Measurements from ENCODE around the gene SDHAF3.

The SDHAF3 gene

DNA sequence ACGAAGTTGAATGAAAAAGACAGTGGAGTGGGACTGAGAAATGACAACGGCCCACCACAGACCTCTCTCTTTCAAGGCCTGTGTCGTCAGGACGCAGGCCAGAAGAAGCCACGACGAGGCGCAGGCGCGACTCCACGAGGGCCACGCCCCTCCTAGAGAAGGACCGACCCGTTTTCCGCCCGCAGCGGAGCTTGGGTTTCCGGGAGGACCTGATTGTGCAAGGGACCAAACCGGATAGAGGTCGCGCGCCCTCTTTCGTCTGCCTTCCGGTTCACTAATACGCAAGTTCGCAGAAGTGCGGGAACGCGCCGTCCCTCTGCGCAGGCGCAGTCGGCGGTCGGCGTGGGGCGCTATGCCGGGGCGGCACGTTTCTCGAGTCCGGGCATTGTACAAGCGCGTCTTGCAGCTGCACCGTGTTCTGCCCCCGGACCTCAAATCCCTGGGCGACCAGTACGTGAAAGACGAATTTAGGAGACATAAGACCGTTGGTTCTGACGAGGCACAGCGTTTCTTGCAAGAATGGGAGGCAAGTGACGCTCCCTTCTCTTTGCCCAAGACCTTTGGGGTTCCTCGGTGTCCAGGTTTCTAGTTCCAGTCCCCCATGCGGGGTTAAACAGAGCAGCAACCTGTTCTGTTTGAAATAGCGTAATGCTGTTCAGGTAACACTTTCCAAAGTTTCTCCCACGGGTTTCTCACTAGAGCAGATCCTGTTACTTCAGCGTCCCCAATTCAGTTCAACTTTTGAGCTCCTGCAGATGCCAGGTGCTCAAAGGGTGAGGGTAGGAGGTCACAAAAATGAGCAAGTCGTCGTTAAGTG lies at the start of gene SDHAF3 (continued):
- TF ChIP-seq, protein P1, sequence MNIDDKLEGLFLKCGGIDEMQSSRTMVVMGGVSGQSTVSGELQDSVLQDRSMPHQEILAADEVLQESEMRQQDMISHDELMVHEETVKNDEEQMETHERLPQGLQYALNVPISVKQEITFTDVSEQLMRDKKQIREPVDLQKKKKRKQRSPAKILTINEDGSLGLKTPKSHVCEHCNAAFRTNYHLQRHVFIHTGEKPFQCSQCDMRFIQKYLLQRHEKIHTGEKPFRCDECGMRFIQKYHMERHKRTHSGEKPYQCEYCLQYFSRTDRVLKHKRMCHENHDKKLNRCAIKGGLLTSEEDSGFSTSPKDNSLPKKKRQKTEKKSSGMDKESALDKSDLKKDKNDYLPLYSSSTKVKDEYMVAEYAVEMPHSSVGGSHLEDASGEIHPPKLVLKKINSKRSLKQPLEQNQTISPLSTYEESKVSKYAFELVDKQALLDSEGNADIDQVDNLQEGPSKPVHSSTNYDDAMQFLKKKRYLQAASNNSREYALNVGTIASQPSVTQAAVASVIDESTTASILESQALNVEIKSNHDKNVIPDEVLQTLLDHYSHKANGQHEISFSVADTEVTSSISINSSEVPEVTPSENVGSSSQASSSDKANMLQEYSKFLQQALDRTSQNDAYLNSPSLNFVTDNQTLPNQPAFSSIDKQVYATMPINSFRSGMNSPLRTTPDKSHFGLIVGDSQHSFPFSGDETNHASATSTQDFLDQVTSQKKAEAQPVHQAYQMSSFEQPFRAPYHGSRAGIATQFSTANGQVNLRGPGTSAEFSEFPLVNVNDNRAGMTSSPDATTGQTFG (tag by site-specific recombination; IDR thresholded peaks at IDR 0.05; ENCODE audit: borderline replicate concordance) = no peak
- no peak for TF ChIP-seq ZNF302 (tag by site-specific recombination; IDR thresholded peaks at IDR 0.05; ENCODE audit: low read depth)
- TF ChIP-seq ZNF157 (tag by site-specific recombination; IDR thresholded peaks at IDR 0.05) = no peak
- TF ChIP-seq IKZF3 (tag by site-specific recombination; IDR thresholded peaks at IDR 0.05) = no peak
- TF ChIP-seq ZNF596 (tag by site-specific recombination; IDR thresholded peaks at IDR 0.05) = no peak
- TF ChIP-seq ZNF37A (tag by site-specific recombination; IDR thresholded peaks at IDR 0.05) = no peak
- TF ChIP-seq, protein P2, sequence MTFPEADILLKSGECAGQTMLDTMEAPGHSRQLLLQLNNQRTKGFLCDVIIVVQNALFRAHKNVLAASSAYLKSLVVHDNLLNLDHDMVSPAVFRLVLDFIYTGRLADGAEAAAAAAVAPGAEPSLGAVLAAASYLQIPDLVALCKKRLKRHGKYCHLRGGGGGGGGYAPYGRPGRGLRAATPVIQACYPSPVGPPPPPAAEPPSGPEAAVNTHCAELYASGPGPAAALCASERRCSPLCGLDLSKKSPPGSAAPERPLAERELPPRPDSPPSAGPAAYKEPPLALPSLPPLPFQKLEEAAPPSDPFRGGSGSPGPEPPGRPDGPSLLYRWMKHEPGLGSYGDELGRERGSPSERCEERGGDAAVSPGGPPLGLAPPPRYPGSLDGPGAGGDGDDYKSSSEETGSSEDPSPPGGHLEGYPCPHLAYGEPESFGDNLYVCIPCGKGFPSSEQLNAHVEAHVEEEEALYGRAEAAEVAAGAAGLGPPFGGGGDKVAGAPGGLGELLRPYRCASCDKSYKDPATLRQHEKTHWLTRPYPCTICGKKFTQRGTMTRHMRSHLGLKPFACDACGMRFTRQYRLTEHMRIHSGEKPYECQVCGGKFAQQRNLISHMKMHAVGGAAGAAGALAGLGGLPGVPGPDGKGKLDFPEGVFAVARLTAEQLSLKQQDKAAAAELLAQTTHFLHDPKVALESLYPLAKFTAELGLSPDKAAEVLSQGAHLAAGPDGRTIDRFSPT (tag by site-specific recombination; IDR thresholded peaks at IDR 0.05) = no peak
- no peak for TF ChIP-seq ZNF24 (tag by site-specific recombination; IDR thresholded peaks at IDR 0.05)
- TF ChIP-seq, protein P3, sequence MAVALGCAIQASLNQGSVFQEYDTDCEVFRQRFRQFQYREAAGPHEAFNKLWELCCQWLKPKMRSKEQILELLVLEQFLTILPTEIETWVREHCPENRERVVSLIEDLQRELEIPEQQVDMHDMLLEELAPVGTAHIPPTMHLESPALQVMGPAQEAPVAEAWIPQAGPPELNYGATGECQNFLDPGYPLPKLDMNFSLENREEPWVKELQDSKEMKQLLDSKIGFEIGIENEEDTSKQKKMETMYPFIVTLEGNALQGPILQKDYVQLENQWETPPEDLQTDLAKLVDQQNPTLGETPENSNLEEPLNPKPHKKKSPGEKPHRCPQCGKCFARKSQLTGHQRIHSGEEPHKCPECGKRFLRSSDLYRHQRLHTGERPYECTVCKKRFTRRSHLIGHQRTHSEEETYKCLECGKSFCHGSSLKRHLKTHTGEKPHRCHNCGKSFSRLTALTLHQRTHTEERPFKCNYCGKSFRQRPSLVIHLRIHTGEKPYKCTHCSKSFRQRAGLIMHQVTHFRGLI (tag by site-specific recombination; IDR thresholded peaks at IDR 0.05) = no peak
- no peak for TF ChIP-seq ZNF530 (tag by site-specific recombination; IDR thresholded peaks at IDR 0.05; ENCODE audit: low read depth)
- no peak for TF ChIP-seq ZNF514 (tag by site-specific recombination; IDR thresholded peaks at IDR 0.05)
- TF ChIP-seq ZNF184 (tag by site-specific recombination; IDR thresholded peaks at IDR 0.05) = no peak
- TF ChIP-seq ZXDB (tag by site-specific recombination; IDR thresholded peaks at IDR 0.05) = peak; percentile 93
- no peak for TF ChIP-seq ZNF585B (tag by site-specific recombination; IDR thresholded peaks at IDR 0.05)
- peak; percentile 35 for TF ChIP-seq SETDB1 (IDR thresholded peaks at IDR 0.05; ENCODE audit: insufficient read length, low read length)
- TF ChIP-seq ZNF211 (tag by site-specific recombination; IDR thresholded peaks at IDR 0.05; ENCODE audit: low read depth) = no peak
- no peak for TF ChIP-seq ZNF112 (tag by site-specific recombination; IDR thresholded peaks at IDR 0.05)
- TF ChIP-seq, protein P4, sequence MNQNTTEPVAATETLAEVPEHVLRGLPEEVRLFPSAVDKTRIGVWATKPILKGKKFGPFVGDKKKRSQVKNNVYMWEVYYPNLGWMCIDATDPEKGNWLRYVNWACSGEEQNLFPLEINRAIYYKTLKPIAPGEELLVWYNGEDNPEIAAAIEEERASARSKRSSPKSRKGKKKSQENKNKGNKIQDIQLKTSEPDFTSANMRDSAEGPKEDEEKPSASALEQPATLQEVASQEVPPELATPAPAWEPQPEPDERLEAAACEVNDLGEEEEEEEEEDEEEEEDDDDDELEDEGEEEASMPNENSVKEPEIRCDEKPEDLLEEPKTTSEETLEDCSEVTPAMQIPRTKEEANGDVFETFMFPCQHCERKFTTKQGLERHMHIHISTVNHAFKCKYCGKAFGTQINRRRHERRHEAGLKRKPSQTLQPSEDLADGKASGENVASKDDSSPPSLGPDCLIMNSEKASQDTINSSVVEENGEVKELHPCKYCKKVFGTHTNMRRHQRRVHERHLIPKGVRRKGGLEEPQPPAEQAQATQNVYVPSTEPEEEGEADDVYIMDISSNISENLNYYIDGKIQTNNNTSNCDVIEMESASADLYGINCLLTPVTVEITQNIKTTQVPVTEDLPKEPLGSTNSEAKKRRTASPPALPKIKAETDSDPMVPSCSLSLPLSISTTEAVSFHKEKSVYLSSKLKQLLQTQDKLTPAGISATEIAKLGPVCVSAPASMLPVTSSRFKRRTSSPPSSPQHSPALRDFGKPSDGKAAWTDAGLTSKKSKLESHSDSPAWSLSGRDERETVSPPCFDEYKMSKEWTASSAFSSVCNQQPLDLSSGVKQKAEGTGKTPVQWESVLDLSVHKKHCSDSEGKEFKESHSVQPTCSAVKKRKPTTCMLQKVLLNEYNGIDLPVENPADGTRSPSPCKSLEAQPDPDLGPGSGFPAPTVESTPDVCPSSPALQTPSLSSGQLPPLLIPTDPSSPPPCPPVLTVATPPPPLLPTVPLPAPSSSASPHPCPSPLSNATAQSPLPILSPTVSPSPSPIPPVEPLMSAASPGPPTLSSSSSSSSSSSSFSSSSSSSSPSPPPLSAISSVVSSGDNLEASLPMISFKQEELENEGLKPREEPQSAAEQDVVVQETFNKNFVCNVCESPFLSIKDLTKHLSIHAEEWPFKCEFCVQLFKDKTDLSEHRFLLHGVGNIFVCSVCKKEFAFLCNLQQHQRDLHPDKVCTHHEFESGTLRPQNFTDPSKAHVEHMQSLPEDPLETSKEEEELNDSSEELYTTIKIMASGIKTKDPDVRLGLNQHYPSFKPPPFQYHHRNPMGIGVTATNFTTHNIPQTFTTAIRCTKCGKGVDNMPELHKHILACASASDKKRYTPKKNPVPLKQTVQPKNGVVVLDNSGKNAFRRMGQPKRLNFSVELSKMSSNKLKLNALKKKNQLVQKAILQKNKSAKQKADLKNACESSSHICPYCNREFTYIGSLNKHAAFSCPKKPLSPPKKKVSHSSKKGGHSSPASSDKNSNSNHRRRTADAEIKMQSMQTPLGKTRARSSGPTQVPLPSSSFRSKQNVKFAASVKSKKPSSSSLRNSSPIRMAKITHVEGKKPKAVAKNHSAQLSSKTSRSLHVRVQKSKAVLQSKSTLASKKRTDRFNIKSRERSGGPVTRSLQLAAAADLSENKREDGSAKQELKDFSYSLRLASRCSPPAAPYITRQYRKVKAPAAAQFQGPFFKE (tag by site-specific recombination; IDR thresholded peaks at IDR 0.05; ENCODE audit: borderline replicate concordance) = no peak
- TF ChIP-seq ZFP3 (tag by site-specific recombination; IDR thresholded peaks at IDR 0.05; ENCODE audit: low read depth) = no peak
- peak; percentile 52; the same call in 1 of the 2 replicates for TF ChIP-seq YY2 (tag by site-specific recombination; IDR thresholded peaks at IDR 0.05)
- 0 out of 2 replicates have a peak, but pooled peaks have one; percentile 46 for TF ChIP-seq ZNF146 (tag by site-specific recombination; IDR thresholded peaks at IDR 0.05)
- TF ChIP-seq ZNF677 (tag by site-specific recombination; IDR thresholded peaks at IDR 0.05) = no peak
- TF ChIP-seq, protein P5, sequence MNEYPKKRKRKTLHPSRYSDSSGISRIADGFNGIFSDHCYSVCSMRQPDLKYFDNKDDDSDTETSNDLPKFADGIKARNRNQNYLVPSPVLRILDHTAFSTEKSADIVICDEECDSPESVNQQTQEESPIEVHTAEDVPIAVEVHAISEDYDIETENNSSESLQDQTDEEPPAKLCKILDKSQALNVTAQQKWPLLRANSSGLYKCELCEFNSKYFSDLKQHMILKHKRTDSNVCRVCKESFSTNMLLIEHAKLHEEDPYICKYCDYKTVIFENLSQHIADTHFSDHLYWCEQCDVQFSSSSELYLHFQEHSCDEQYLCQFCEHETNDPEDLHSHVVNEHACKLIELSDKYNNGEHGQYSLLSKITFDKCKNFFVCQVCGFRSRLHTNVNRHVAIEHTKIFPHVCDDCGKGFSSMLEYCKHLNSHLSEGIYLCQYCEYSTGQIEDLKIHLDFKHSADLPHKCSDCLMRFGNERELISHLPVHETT (tag by site-specific recombination; IDR thresholded peaks at IDR 0.05) = no peak; the same call in none of the 2 replicates
- TF ChIP-seq ZSCAN16 (tag by site-specific recombination; IDR thresholded peaks at IDR 0.05) = no peak
- no peak for TF ChIP-seq ZNF664 (tag by site-specific recombination; IDR thresholded peaks at IDR 0.05)
- TF ChIP-seq MYNN (tag by site-specific recombination; IDR thresholded peaks at IDR 0.05; ENCODE audit: borderline replicate concordance) = no peak
- TF ChIP-seq ZNF354C (tag by site-specific recombination; IDR thresholded peaks at IDR 0.05; ENCODE audit: borderline replicate concordance, low read depth) = no peak

Measured in HEK293 (cell line).